B cell (primary cell): ENCODE data around the gene GRAMD1C. TPM values are rescaled to one million over a fixed set of nuclear protein-coding genes. Genes with fewer than 3 reads are reported as not detected.

Experiments used
- ATAC-seq: fragments of 200-7000 bp; cut with Tn5 transposase; one replicate; pipeline ENCODE4 v1.10.0; 2021; ENCODE audit warnings: low read depth, mild to moderate bottlenecking, moderate number of reproducible peaks, moderate library complexity
- CTCF ChIA-PET: fragments of 350-600 bp; sonication (Branson Sonifier 250); formaldehyde crosslinking; loops from one replicate; lab custom pipeline; 2021; ENCODE audit warnings: antibody characterized with exemption, inconsistent platforms; lab: Charles Lee
- POLR2A ChIA-PET: fragments of 350-600 bp; sonication (Branson Sonifier 250); formaldehyde crosslinking; loops from one replicate; lab custom pipeline; 2021; ENCODE audit warnings: antibody characterized with exemption; lab: Charles Lee
- DNase-seq: peaks from one replicate; pipeline ENCODE4 v3.0.0; 2013
- H2AFZ ChIP-seq: 2 replicates; pipeline ENCODE4 v1.6.1; 2012; ENCODE audit warnings: mild to moderate bottlenecking, low read depth, low read length; ENCODE audit not compliant: insufficient read depth, poor library complexity, severe bottlenecking
- H3K27ac ChIP-seq, 2 donors: 1 replicate in 1 of 2; 2 replicates in 1 of 2; pipeline ENCODE4 v1.5.1; 2012 to 2013; ENCODE audit warnings: low read length in 2 of 2, mild to moderate bottlenecking in 2 of 2, moderate library complexity in 1 of 2
- H3K27me3 ChIP-seq, 4 experiments: fragments of 200-600 bp in 1 of 4; sonication (generic) in 1 of 4; replicated peaks in 1 of 4; 1 replicate in 2 of 4; 2 replicates in 2 of 4; pipeline versions ENCODE4 v1.6.1 to v1.7.0; 2013 to 2016; ENCODE audit warnings: low read length in 3 of 4, mild to moderate bottlenecking in 2 of 4, mixed read lengths in 1 of 4, moderate library complexity in 1 of 4; ENCODE audit not compliant: insufficient read depth in 4 of 4, control insufficient read depth in 3 of 4; ENCODE audit errors: control extremely low read depth in 1 of 4
- H3K36me3 ChIP-seq, 2 experiments: replicated peaks in 1 of 2; 1 replicate in 1 of 2; 2 replicates in 1 of 2; pipeline versions ENCODE4 v1.6.1 to v1.7.1; 2013; ENCODE audit warnings: low read length in 1 of 2; ENCODE audit not compliant: insufficient read depth in 2 of 2, control insufficient read depth in 1 of 2; ENCODE audit errors: control extremely low read depth in 1 of 2, extremely low read depth in 1 of 2
- H3K4me1 ChIP-seq, 2 donors: fragments of 200-600 bp in 1 of 2; sonication (generic) in 1 of 2; 1 replicate in 1 of 2; 2 replicates in 1 of 2; pipeline versions ENCODE4 v1.5.1 to v1.6.1; 2013 to 2017; ENCODE audit warnings: low read length in 2 of 2; ENCODE audit not compliant: control insufficient read depth in 2 of 2, insufficient read depth in 2 of 2
- H3K4me2 ChIP-seq: replicated peaks from 2 replicates; pipeline ENCODE3; 2012; ENCODE audit warnings: mild to moderate bottlenecking, low read depth, low read length; ENCODE audit not compliant: poor library complexity, severe bottlenecking
- H3K4me3 ChIP-seq, 5 experiments: fragments of 200-600 bp in 1 of 5; sonication (generic) in 1 of 5; 1 replicate in 3 of 5; 2 replicates in 2 of 5; pipeline versions ENCODE4 v1.5.1 to v1.7.0; 2011 to 2016; ENCODE audit warnings: low read length in 4 of 5, mild to moderate bottlenecking in 4 of 5, low read depth in 2 of 5, control low read depth in 1 of 5, moderate library complexity in 1 of 5; ENCODE audit not compliant: insufficient read depth in 1 of 5; ENCODE audit errors: control extremely low read depth in 1 of 5, extremely low read depth in 1 of 5
- H3K79me2 ChIP-seq: fragments of 200-600 bp; sonication (generic); one replicate; pipeline ENCODE4 v1.6.0; 2016; ENCODE audit warnings: low read length; ENCODE audit not compliant: control insufficient read depth, insufficient read depth
- H3K9ac ChIP-seq: fragments of 200-600 bp; sonication (generic); 2 replicates; pipeline ENCODE4 v1.6.1; 2017; ENCODE audit warnings: mild to moderate bottlenecking, low read length, moderate library complexity
- H3K9me3 ChIP-seq, 3 donors: one replicate each; pipeline versions ENCODE4 v1.6.1 to v1.7.1; 2013; ENCODE audit warnings: low read length in 2 of 3; ENCODE audit not compliant: control insufficient read depth in 2 of 3, insufficient read depth in 1 of 3; ENCODE audit errors: control extremely low read depth in 1 of 3
- H4K20me1 ChIP-seq: 2 replicates; pipeline ENCODE4 v1.6.0; 2012; ENCODE audit warnings: mild to moderate bottlenecking, low read length; ENCODE audit not compliant: insufficient read depth, control insufficient read depth, poor library complexity, severe bottlenecking
- H3K27ac Mint-ChIP-seq: one replicate; pipeline ENCODE4 v1.8.0; 2021; ENCODE audit warnings: mixed read lengths
- H3K27me3 Mint-ChIP-seq: one replicate; pipeline ENCODE4 v1.8.0; 2021; ENCODE audit warnings: mixed read lengths
- H3K4me1 Mint-ChIP-seq: one replicate; pipeline ENCODE4 v1.8.0; 2021; ENCODE audit warnings: mixed read lengths
- H3K4me3 Mint-ChIP-seq: one replicate; pipeline ENCODE4 v1.8.0; 2021; ENCODE audit warnings: mixed read lengths
- H3K9me3 Mint-ChIP-seq: one replicate; pipeline ENCODE4 v1.8.0; 2022; ENCODE audit warnings: mixed read lengths; ENCODE audit not compliant: insufficient read depth
- EZH2 ChIP-seq: IDR thresholded peaks from 2 replicates; pipeline ENCODE4 v1.6.1; 2012; ENCODE audit warnings: borderline replicate concordance, low read depth, mild to moderate bottlenecking, moderate library complexity, low read length; ENCODE audit not compliant: insufficient read depth, poor library complexity, severe bottlenecking
- WGBS: methylation state at CpG from one replicate; pipeline ENCODE4 v1.1.5; 2013; ENCODE audit warnings: missing lambda C conversion rate; ENCODE audit not compliant: insufficient coverage; 5-methylcytosine and 5-hydroxymethylcytosine counted together
- intact Hi-C: fragments of 100-400 bp; cut with micrococcal nuclease; formaldehyde crosslinking; loops from one replicate; pipeline ENCODE4 v1.10.0; 2022
- polyA plus RNA-seq: library from polyadenylated mRNA; depleted of rRNA; stranded (reverse); fragments of >200 nt; gene quantifications from 2 replicates; pipeline ENCODE4 v1.2.3, GENCODE V29; 2012
- total RNA-seq, 2 donors: library from RNA; stranded (reverse); fragments of 120-200 nt in 1 of 2; gene quantifications; 1 replicate in 1 of 2; 2 replicates in 1 of 2; pipeline versions ENCODE4 v1.2.3 to v1.2.4, GENCODE V29; 2013 to 2022
- TF ChIP-seq, protein P1 (sequence below): fragments of 200-600 bp; IDR thresholded peaks from one replicate; pipeline ENCODE4 v1.8.0; 2022; ENCODE audit warnings: antibody characterized with exemption, mild to moderate bottlenecking

Gene GRAMD1C
- total and polyA plus RNA-seq, 2 donors (not counting 1 experiment from before 2014, with no cell fraction given), result 8.5 to 47.1 TPM

DNA sequence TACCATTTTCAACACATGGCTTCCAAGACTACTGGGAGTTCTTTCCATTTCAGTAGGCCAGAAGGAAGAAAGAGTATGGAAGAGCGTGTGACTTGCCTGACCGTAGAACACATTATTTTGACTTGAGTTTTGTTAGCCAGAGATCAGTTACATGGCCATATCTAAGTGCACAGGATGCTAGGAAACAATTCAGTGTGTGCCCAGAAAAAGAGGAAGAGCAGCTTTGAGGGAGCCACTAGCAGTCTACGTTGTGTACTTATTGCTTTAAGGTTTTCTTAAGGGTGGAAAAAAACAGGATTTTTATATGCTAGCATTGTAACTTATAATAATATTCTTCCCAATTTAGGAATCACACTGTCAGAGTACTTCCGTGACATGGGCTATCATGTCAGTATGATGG lies 44.1 kb upstream of the GRAMD1C start:
- no peak overlapping the region for H3K4me3 ChIP-seq
- no peak overlapping the region for H3K9ac ChIP-seq
- Mint-ChIP-seq H3K9me3 (no peaks in the 10 kb centered on the region), H3K4me1 (no peaks in the 10 kb centered on the region), H3K27ac (no peak overlapping the region), H3K27me3 (no peaks in the 10 kb centered on the region), H3K4me3 (no peak overlapping the region)
- no peak for ATAC-seq
- no peaks in the 10 kb centered on the region for H3K27me3 ChIP-seq
- intact Hi-C loops, result no loop called here
- CTCF ChIA-PET, result interaction anchor here (0.9 to 2.0 kb wide), 4 partner anchors 18 to 49 kb away, joined by 3 to 7 read pairs (median 3); partner anchors contain the start of genes ATP6V1A and NAA50
- no peaks in the 10 kb centered on the region for H4K20me1 ChIP-seq
- DNase-seq, result no peak
- WGBS, result 82% methylated on average over 3 of the region's 4 CpGs
- H3K79me2 ChIP-seq, result no peaks in the 10 kb centered on the region
- TF ChIP-seq, protein P1, sequence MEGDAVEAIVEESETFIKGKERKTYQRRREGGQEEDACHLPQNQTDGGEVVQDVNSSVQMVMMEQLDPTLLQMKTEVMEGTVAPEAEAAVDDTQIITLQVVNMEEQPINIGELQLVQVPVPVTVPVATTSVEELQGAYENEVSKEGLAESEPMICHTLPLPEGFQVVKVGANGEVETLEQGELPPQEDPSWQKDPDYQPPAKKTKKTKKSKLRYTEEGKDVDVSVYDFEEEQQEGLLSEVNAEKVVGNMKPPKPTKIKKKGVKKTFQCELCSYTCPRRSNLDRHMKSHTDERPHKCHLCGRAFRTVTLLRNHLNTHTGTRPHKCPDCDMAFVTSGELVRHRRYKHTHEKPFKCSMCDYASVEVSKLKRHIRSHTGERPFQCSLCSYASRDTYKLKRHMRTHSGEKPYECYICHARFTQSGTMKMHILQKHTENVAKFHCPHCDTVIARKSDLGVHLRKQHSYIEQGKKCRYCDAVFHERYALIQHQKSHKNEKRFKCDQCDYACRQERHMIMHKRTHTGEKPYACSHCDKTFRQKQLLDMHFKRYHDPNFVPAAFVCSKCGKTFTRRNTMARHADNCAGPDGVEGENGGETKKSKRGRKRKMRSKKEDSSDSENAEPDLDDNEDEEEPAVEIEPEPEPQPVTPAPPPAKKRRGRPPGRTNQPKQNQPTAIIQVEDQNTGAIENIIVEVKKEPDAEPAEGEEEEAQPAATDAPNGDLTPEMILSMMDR, result no peak
- TF ChIP-seq EZH2, result no peak
- no peak overlapping the region for H3K27ac ChIP-seq
- no peak overlapping the region for H3K4me2 ChIP-seq
- H3K9me3 ChIP-seq, result no peaks in the 10 kb centered on the region
- POLR2A ChIA-PET, result no interaction called here
- H2AFZ ChIP-seq, result no peak overlapping the region
- H3K4me1 ChIP-seq, result no peaks in the 10 kb centered on the region
- H3K36me3 ChIP-seq, result peaks cover 0 to 30% of the 10 kb centered on the region in 2 experiments

DNA sequence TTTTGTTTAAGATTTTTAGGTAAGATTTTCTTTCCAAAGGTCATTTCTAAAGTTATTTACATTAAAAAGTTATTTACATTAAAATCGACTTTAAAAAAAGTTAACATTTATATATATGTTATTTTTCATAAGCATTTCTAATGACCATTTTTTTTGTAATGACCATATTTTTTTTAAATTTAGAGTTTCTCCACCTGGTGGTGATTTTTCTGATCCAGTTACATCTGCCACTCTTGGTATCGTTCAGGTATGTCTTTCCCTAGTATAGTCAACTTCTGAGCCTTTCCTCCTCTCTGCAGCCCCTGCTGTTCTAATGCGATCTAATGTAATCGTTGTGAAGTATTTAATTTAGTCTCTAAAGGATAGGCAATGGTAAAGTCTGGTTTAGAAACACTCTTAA lies 42.9 kb upstream of the GRAMD1C start:
- no peaks in the 10 kb centered on the region for H3K27me3 Mint-ChIP-seq
- no peak overlapping the region for H3K27ac Mint-ChIP-seq
- Histone ChIP-seq H3K9me3 (no peaks in the 10 kb centered on the region), H3K9ac (no peak overlapping the region), H3K27ac (no peak overlapping the region), H3K79me2 (no peaks in the 10 kb centered on the region), H2AFZ (no peak overlapping the region), H3K4me3 (no peak overlapping the region), H4K20me1 (no peaks in the 10 kb centered on the region), H3K4me1 (no peaks in the 10 kb centered on the region), H3K27me3 (no peaks in the 10 kb centered on the region), H3K4me2 (no peak overlapping the region), H3K36me3 (peaks cover 0 to 27% of the 10 kb centered on the region in 2 experiments)
- intact Hi-C loops, result no loop called here
- H3K4me3 Mint-ChIP-seq, result no peak overlapping the region
- peaks cover 2% of the 10 kb centered on the region for H3K4me1 Mint-ChIP-seq
- ATAC-seq, result no peak
- CTCF ChIA-PET, result interaction anchor here (0.5 to 2.0 kb wide), 3 partner anchors 51 to 59 kb away, joined by 3 to 7 read pairs (median 4); no protein-coding TSS in a partner anchor
- no CpG with 5 or more reads among the region's 4 CpGs for WGBS
- DNase-seq, result no peak
- no peaks in the 10 kb centered on the region for H3K9me3 Mint-ChIP-seq
- TF ChIP-seq, protein P1, result no peak
- TF ChIP-seq EZH2, result no peak
- POLR2A ChIA-PET, result no interaction called here
